ENCODE measurements around the gene PRKG2. TPM values are rescaled to one million over a fixed set of nuclear protein-coding genes. Genes with fewer than 3 reads are reported as not detected.
A peak's percentile ranks its signal among the peaks of the same experiment; 100 is the strongest.

The PRKG2 gene, protein sequence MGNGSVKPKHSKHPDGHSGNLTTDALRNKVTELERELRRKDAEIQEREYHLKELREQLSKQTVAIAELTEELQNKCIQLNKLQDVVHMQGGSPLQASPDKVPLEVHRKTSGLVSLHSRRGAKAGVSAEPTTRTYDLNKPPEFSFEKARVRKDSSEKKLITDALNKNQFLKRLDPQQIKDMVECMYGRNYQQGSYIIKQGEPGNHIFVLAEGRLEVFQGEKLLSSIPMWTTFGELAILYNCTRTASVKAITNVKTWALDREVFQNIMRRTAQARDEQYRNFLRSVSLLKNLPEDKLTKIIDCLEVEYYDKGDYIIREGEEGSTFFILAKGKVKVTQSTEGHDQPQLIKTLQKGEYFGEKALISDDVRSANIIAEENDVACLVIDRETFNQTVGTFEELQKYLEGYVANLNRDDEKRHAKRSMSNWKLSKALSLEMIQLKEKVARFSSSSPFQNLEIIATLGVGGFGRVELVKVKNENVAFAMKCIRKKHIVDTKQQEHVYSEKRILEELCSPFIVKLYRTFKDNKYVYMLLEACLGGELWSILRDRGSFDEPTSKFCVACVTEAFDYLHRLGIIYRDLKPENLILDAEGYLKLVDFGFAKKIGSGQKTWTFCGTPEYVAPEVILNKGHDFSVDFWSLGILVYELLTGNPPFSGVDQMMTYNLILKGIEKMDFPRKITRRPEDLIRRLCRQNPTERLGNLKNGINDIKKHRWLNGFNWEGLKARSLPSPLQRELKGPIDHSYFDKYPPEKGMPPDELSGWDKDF
- total RNA-seq: 0.72 and 0.88 TPM in 2 replicates

DNA sequence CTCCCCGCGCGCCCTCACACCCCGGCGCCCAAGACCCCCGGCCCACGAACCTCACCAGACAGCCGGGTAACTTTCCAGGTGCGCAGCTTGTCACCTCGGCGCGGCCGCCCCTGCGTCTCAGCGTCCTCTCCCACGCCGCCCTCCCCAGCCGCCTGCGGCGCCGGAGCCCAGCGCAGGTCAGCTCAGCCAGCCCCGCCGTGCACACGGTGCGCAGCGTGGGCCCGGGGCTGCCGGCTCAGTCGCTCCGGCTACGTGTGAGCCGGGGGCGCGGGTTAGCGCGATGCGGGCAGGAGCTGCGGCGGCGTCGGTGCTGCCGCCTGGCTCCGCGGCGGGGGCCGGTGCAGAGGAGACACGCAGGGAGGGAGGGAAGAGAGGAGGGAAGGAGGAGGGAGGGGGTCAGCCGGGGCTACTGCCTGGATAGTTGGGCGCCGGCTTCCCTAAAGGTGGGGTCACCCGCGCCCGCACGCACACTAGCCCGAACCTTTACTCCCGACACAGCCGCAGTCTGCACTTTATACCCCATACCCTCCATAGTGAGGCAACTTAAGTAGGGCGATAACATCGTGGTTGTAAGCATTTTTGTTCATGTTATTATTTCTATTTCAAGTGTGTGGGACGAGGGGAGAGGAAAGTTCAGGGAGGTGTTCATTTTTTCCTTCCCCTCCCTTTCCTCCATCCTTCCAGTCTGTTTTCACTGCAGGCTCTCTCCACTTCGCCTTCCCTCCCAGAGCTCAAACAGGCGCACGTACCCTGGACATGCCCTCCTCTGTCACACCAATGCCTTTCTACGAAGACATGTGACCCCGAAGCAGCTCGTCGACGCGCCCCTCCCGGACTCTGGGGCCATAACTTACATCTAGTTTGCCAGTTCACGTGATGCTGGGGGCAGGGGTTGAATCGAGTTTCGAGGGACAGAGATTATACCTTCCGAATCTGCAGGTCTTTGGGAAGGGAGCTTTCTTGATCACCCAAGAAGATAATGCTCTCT lies at the start of gene PRKG2:
TSS of gene PRKG2 (minus strand) at position 342 of the 988 bp plus-strand sequence. CDS start 10,175 bp downstream, outside the sequence.
- Histone ChIP-seq H3K4me1 (ENCODE audit: insufficient read depth, low read length) (no peaks in the 10 kb centered on the region), H2AFZ (ENCODE audit: low read length) (peak within 1 kb of the TSS; percentile 62), H3K79me2 (ENCODE audit: insufficient read depth, low read length) (no peaks in the 10 kb centered on the region), H3K27me3 (ENCODE audit: insufficient read depth, low read length) (peaks cover 26% of the 10 kb centered on the region), H3K4me2 (ENCODE audit: insufficient read depth, low read length) (peak within 1 kb of the TSS; percentile 64), H3K4me3 (ENCODE audit: insufficient read depth, low read length) (peak within 1 kb of the TSS; percentile 62), H3K36me3 (ENCODE audit: insufficient read depth, low read length) (no peaks in the 10 kb centered on the region), H3K9me3 (ENCODE audit: low read depth, low read length) (no peaks in the 10 kb centered on the region), H3K27ac (ENCODE audit: low read depth, low read length) (no peak within 1 kb of the TSS), H4K20me1 (ENCODE audit: insufficient read depth, low read length) (no peaks in the 10 kb centered on the region)
- TF ChIP-seq, protein P1, sequence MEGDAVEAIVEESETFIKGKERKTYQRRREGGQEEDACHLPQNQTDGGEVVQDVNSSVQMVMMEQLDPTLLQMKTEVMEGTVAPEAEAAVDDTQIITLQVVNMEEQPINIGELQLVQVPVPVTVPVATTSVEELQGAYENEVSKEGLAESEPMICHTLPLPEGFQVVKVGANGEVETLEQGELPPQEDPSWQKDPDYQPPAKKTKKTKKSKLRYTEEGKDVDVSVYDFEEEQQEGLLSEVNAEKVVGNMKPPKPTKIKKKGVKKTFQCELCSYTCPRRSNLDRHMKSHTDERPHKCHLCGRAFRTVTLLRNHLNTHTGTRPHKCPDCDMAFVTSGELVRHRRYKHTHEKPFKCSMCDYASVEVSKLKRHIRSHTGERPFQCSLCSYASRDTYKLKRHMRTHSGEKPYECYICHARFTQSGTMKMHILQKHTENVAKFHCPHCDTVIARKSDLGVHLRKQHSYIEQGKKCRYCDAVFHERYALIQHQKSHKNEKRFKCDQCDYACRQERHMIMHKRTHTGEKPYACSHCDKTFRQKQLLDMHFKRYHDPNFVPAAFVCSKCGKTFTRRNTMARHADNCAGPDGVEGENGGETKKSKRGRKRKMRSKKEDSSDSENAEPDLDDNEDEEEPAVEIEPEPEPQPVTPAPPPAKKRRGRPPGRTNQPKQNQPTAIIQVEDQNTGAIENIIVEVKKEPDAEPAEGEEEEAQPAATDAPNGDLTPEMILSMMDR (IDR thresholded peaks at IDR 0.05; ENCODE audit: extremely low read depth, low read depth, low read length): no peak
- DNase-seq (ENCODE audit: insufficient read length, low spot score, missing footprints): peak; percentile 77

GRCh38 chr4:81260443-81261101 lies 45.5 kb upstream of the PRKG2 start:
- H2AFZ ChIP-seq (ENCODE audit: low read length): peak overlapping the region; percentile 33
- DNase-seq (ENCODE audit: insufficient read length, low spot score, missing footprints): no peak
- no peaks in the 10 kb centered on the region for H3K79me2 ChIP-seq (ENCODE audit: insufficient read depth, low read length)
- H3K36me3 ChIP-seq (ENCODE audit: insufficient read depth, low read length): no peaks in the 10 kb centered on the region
- no peaks in the 10 kb centered on the region for H3K27me3 ChIP-seq (ENCODE audit: insufficient read depth, low read length)
- H3K9me3 ChIP-seq (ENCODE audit: low read depth, low read length): no peaks in the 10 kb centered on the region
- no peaks in the 10 kb centered on the region for H4K20me1 ChIP-seq (ENCODE audit: insufficient read depth, low read length)
- H3K27ac ChIP-seq (ENCODE audit: low read depth, low read length): no peak overlapping the region
- TF ChIP-seq, protein P1 (IDR thresholded peaks at IDR 0.05; ENCODE audit: extremely low read depth, low read depth, low read length): peak; percentile 28
- H3K4me2 ChIP-seq (ENCODE audit: insufficient read depth, low read length): no peak overlapping the region
- peaks cover 6% of the 10 kb centered on the region for H3K4me1 ChIP-seq (ENCODE audit: insufficient read depth, low read length)
- no peak overlapping the region for H3K4me3 ChIP-seq (ENCODE audit: insufficient read depth, low read length)

GRCh38 chr4:81258841-81259550 lies 44.0 kb upstream of the PRKG2 start:
- H3K27ac ChIP-seq (ENCODE audit: low read depth, low read length): no peak overlapping the region
- no peaks in the 10 kb centered on the region for H4K20me1 ChIP-seq (ENCODE audit: insufficient read depth, low read length)
- no peak overlapping the region for H3K4me3 ChIP-seq (ENCODE audit: insufficient read depth, low read length)
- no peaks in the 10 kb centered on the region for H3K36me3 ChIP-seq (ENCODE audit: insufficient read depth, low read length)
- no peak overlapping the region for H2AFZ ChIP-seq (ENCODE audit: low read length)
- no peaks in the 10 kb centered on the region for H3K27me3 ChIP-seq (ENCODE audit: insufficient read depth, low read length)
- TF ChIP-seq, protein P1 (IDR thresholded peaks at IDR 0.05; ENCODE audit: extremely low read depth, low read depth, low read length): no peak
- no peak overlapping the region for H3K4me2 ChIP-seq (ENCODE audit: insufficient read depth, low read length)
- H3K79me2 ChIP-seq (ENCODE audit: insufficient read depth, low read length): no peaks in the 10 kb centered on the region
- H3K9me3 ChIP-seq (ENCODE audit: low read depth, low read length): no peaks in the 10 kb centered on the region
- DNase-seq (ENCODE audit: insufficient read length, low spot score, missing footprints): no peak
- H3K4me1 ChIP-seq (ENCODE audit: insufficient read depth, low read length): peaks cover 6% of the 10 kb centered on the region
